Natural killer cell (primary cell): ENCODE measurements around the gene SNRK. TPM values are rescaled to one million over a fixed set of nuclear protein-coding genes. Genes with fewer than 3 reads are reported as not detected.

Experiments
- ATAC-seq, 3 donors: fragments of 150-1000 bp in 2 of 3; fragments of 200-7000 bp in 1 of 3; cut with Tn5 transposase; 1 replicate in 1 of 3; 2 replicates in 2 of 3; pipeline ENCODE4 v1.10.0; 2021; ENCODE audit warnings: mild to moderate bottlenecking in 2 of 3, moderate library complexity in 2 of 3
- DNase-seq, 2 donors: peaks; one replicate each; pipeline versions ENCODE4 v3.0.0 to v3.0.0-alpha.2; 2013 to 2021; ENCODE audit warnings: mixed read lengths in 1 of 2
- H3K27ac ChIP-seq: one replicate; pipeline ENCODE4 v1.5.1; 2013; ENCODE audit warnings: mild to moderate bottlenecking, low read length
- H3K27me3 ChIP-seq: one replicate; pipeline ENCODE4 v1.6.1; 2013; ENCODE audit warnings: low read length; ENCODE audit not compliant: control insufficient read depth, insufficient read depth
- H3K36me3 ChIP-seq: one replicate; pipeline ENCODE4 v1.6.1; 2013; ENCODE audit warnings: low read length; ENCODE audit not compliant: control insufficient read depth, insufficient read depth
- H3K4me1 ChIP-seq: one replicate; pipeline ENCODE4 v1.6.1; 2013; ENCODE audit warnings: low read length; ENCODE audit not compliant: control insufficient read depth, insufficient read depth
- H3K4me3 ChIP-seq: one replicate; pipeline ENCODE4 v1.5.1; 2013; ENCODE audit warnings: low read length
- H3K9me3 ChIP-seq: one replicate; pipeline ENCODE4 v1.6.1; 2013; ENCODE audit warnings: low read length; ENCODE audit not compliant: control insufficient read depth, insufficient read depth
- H3K27ac Mint-ChIP-seq, 2 donors: one replicate each; pipeline ENCODE4 v1.8.0; 2022; ENCODE audit warnings: mild to moderate bottlenecking in 2 of 2, mixed read lengths in 2 of 2, moderate library complexity in 1 of 2
- H3K27me3 Mint-ChIP-seq, 2 donors: one replicate each; pipeline ENCODE4 v1.8.0; 2022; ENCODE audit warnings: low read depth in 2 of 2, mixed read lengths in 2 of 2
- H3K36me3 Mint-ChIP-seq: one replicate; pipeline ENCODE4 v1.8.0; 2022; ENCODE audit warnings: mixed read lengths
- H3K4me1 Mint-ChIP-seq, 2 donors: one replicate each; pipeline ENCODE4 v1.8.0; 2022; ENCODE audit warnings: mixed read lengths in 2 of 2
- H3K4me3 Mint-ChIP-seq: one replicate; pipeline ENCODE4 v1.8.0; 2022; ENCODE audit warnings: mild to moderate bottlenecking, moderate library complexity, mixed read lengths
- H3K9me3 Mint-ChIP-seq, 2 donors: one replicate each; pipeline ENCODE4 v1.8.0; 2022; ENCODE audit warnings: mixed read lengths in 2 of 2
- WGBS: methylation state at CpG from one replicate; pipeline ENCODE4 v1.1.7; 2013; ENCODE audit warnings: missing lambda C conversion rate; ENCODE audit not compliant: insufficient coverage; 5-methylcytosine and 5-hydroxymethylcytosine counted together
- intact Hi-C: fragments of 100-400 bp; cut with micrococcal nuclease; formaldehyde crosslinking; loops from one replicate; pipeline ENCODE4 v1.14.2; 2022
- total RNA-seq, 4 donors: library from RNA; stranded (reverse); fragments of 120-200 nt in 1 of 4; gene quantifications; one replicate each; pipeline versions ENCODE4 v1.2.3 to v1.2.4, GENCODE V29; 2013 to 2022
- TF ChIP-seq, protein P1 (sequence below): fragments of 200-600 bp; IDR thresholded peaks from one replicate; pipeline ENCODE4 v1.8.0; 2022; ENCODE audit warnings: antibody characterized with exemption

SNRK gene
- total RNA-seq, 3 donors from 2014 or later (not counting 1 experiment from before 2014, with no cell fraction given) = 177 to 209 (median 186) TPM

GRCh38 chr3:43253294-43253693 is 33.0 kb upstream of the SNRK start:
- TF ChIP-seq, protein P1, sequence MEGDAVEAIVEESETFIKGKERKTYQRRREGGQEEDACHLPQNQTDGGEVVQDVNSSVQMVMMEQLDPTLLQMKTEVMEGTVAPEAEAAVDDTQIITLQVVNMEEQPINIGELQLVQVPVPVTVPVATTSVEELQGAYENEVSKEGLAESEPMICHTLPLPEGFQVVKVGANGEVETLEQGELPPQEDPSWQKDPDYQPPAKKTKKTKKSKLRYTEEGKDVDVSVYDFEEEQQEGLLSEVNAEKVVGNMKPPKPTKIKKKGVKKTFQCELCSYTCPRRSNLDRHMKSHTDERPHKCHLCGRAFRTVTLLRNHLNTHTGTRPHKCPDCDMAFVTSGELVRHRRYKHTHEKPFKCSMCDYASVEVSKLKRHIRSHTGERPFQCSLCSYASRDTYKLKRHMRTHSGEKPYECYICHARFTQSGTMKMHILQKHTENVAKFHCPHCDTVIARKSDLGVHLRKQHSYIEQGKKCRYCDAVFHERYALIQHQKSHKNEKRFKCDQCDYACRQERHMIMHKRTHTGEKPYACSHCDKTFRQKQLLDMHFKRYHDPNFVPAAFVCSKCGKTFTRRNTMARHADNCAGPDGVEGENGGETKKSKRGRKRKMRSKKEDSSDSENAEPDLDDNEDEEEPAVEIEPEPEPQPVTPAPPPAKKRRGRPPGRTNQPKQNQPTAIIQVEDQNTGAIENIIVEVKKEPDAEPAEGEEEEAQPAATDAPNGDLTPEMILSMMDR = no peak
- H3K4me1 ChIP-seq = peaks cover 18% of the 10 kb centered on the region
- H3K9me3 Mint-ChIP-seq = no peaks in the 10 kb centered on the region
- H3K27me3 ChIP-seq = no peaks in the 10 kb centered on the region
- H3K36me3 Mint-ChIP-seq = no peaks in the 10 kb centered on the region
- no peak overlapping the region for H3K4me3 Mint-ChIP-seq
- no peaks in the 10 kb centered on the region for H3K36me3 ChIP-seq
- intact Hi-C loops = no loop called here
- WGBS = 86% methylated on average over 4 of the region's 4 CpGs
- no peak overlapping the region for H3K4me3 ChIP-seq
- H3K27me3 Mint-ChIP-seq = peaks cover 0 to 4% of the 10 kb centered on the region in 2 donors
- H3K4me1 Mint-ChIP-seq = peaks cover 32 to 33% of the 10 kb centered on the region in 2 donors
- H3K9me3 ChIP-seq = no peaks in the 10 kb centered on the region
- DNase-seq (no peak), ATAC-seq (no peak)
- no peak overlapping the region for H3K27ac Mint-ChIP-seq
- no peak overlapping the region for H3K27ac ChIP-seq

- Histone ChIP-seq H3K4me3 (no peak overlapping the region), H3K4me1 (peaks cover 18% of the 10 kb centered on the region), H3K9me3 (no peaks in the 10 kb centered on the region), H3K27me3 (no peaks in the 10 kb centered on the region), H3K36me3 (no peaks in the 10 kb centered on the region), H3K27ac (no peak overlapping the region)
- H3K27me3 Mint-ChIP-seq = peaks cover 0 to 4% of the 10 kb centered on the region in 2 donors
- no peaks in the 10 kb centered on the region for H3K9me3 Mint-ChIP-seq
- peaks cover 31 to 32% of the 10 kb centered on the region in 2 donors for H3K4me1 Mint-ChIP-seq
- no peaks in the 10 kb centered on the region for H3K36me3 Mint-ChIP-seq
- ATAC-seq (no peak), DNase-seq (no peak)
- H3K4me3 Mint-ChIP-seq = no peak overlapping the region
- 80% methylated on average over 1 of the region's 1 CpG for WGBS
- intact Hi-C loops = no loop called here
- H3K27ac Mint-ChIP-seq = no peak overlapping the region
- TF ChIP-seq, protein P1 = no peak
Measured at GRCh38 chr3:43254125-43254524, 32.2 kb upstream of the SNRK start.

GRCh38 chr3:43255662-43256061 is 30.7 kb upstream of the SNRK start:
- TF ChIP-seq, protein P1 = no peak
- Histone ChIP-seq H3K36me3 (no peaks in the 10 kb centered on the region), H3K9me3 (no peaks in the 10 kb centered on the region), H3K27ac (no peak overlapping the region), H3K27me3 (no peaks in the 10 kb centered on the region), H3K4me3 (no peak overlapping the region), H3K4me1 (peaks cover 18% of the 10 kb centered on the region)
- H3K4me3 Mint-ChIP-seq = no peak overlapping the region
- no peaks in the 10 kb centered on the region for H3K9me3 Mint-ChIP-seq
- no peak for DNase-seq
- no peak for ATAC-seq
- H3K4me1 Mint-ChIP-seq = peaks cover 29 to 32% of the 10 kb centered on the region in 2 donors
- H3K27ac Mint-ChIP-seq = peak overlapping the region in 1 of 2 donors; percentile 69
- intact Hi-C loops = no loop called here
- WGBS = 100% methylated on average over 1 of the region's 2 CpGs
- peaks cover 0 to 4% of the 10 kb centered on the region in 2 donors for H3K27me3 Mint-ChIP-seq
- no peaks in the 10 kb centered on the region for H3K36me3 Mint-ChIP-seq
